Lower lobe of right lung (tissue), 2 donors: ENCODE measurements around the gene RUNDC3A. TPM values are rescaled to one million over a fixed set of nuclear protein-coding genes. Genes with fewer than 3 reads are reported as not detected.

Experiments
- ATAC-seq, 2 donors: fragments of 200-7000 bp; cut with Tn5 transposase; one replicate each; pipeline ENCODE4 v1.9.1; 2020 to 2022; ENCODE audit warnings: mild to moderate bottlenecking in 2 of 2, moderate library complexity in 2 of 2
- DNase-seq: peaks from one replicate; pipeline ENCODE4 v3.0.0-alpha.2; 2020
- H3K27ac ChIP-seq: fragments of 200-600 bp; one replicate; pipeline ENCODE4 v1.8.0; 2022
- H3K27me3 ChIP-seq: fragments of 200-600 bp; one replicate; pipeline ENCODE4 v1.8.0; 2022; ENCODE audit warnings: low read depth
- H3K36me3 ChIP-seq: fragments of 200-600 bp; one replicate; pipeline ENCODE4 v1.8.0; 2022; ENCODE audit warnings: mild to moderate bottlenecking
- H3K4me1 ChIP-seq: fragments of 200-600 bp; one replicate; pipeline ENCODE4 v1.8.0; 2022
- H3K4me3 ChIP-seq: fragments of 200-600 bp; one replicate; pipeline ENCODE4 v1.8.0; 2022; ENCODE audit warnings: mild to moderate bottlenecking
- H3K9me3 ChIP-seq: fragments of 200-600 bp; one replicate; pipeline ENCODE4 v1.8.0; 2022
- intact Hi-C: fragments of 100-400 bp; cut with DNase I; formaldehyde crosslinking; loops from one replicate; pipeline ENCODE4 v1.11.0; 2022
- total RNA-seq: library from RNA; stranded (reverse); fragmentation: NEBNext Ultra II Directional; extraction: Animal tissue kit (Norgen Biotek cat#: 25700); gene quantifications from one replicate; pipeline ENCODE4 v1.2.1, GENCODE V29; 2021
- TF ChIP-seq, protein P1 (sequence below): fragments of 200-600 bp; IDR thresholded peaks from one replicate; pipeline ENCODE4 v1.8.0; 2022; ENCODE audit warnings: antibody characterized with exemption, mild to moderate bottlenecking
- donor health status: DM: no; HTN: yes; CAD: no; lungs with severe emphysema.

The RUNDC3A gene
- total RNA-seq, 1 donor from 2014 or later: 0.38 TPM

DNA sequence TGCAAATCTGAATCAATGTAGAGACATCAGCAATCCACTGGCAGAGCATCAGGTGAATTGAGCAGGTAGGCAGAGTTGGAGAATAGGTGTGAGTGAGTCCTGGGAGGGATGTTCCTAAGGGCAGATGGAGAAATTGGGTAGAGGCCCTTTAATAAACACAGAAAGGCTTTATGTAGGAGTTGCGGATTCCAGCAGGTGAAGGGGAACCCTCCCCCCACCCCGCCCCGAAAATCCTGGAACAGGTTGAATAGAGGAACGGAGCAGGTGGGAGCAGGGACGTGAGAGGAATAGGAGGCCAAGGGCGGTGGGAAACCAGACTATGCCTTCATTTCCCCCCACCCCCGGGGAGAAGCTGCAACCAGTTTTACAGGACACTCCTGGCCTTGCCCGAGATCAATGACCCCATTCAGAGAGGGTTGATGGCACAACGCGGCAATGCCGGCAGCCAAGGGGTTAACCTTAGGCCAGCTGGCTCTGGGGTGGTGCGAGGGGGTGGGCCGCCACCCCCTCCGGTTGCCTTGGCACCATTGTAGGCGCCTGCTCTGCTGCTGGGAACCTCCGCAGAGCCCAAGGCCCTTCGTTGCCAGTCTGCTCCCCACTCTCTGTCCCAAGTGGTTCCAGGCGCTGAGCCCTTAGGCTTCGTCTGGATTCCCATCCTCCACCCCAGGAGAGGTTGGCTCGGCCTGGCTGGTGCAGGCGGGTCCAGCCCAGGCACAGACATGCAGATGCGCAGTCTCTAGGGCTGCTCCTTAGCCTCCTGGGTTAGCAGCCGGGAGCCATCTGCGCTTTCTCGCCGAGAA is 814 bp upstream of the RUNDC3A start:
- TF ChIP-seq, protein P1, sequence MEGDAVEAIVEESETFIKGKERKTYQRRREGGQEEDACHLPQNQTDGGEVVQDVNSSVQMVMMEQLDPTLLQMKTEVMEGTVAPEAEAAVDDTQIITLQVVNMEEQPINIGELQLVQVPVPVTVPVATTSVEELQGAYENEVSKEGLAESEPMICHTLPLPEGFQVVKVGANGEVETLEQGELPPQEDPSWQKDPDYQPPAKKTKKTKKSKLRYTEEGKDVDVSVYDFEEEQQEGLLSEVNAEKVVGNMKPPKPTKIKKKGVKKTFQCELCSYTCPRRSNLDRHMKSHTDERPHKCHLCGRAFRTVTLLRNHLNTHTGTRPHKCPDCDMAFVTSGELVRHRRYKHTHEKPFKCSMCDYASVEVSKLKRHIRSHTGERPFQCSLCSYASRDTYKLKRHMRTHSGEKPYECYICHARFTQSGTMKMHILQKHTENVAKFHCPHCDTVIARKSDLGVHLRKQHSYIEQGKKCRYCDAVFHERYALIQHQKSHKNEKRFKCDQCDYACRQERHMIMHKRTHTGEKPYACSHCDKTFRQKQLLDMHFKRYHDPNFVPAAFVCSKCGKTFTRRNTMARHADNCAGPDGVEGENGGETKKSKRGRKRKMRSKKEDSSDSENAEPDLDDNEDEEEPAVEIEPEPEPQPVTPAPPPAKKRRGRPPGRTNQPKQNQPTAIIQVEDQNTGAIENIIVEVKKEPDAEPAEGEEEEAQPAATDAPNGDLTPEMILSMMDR: no peak
- DNase-seq (no peak), ATAC-seq (peak; percentile 66 to 73)
- Histone ChIP-seq H3K27ac (no peak overlapping the region), H3K36me3 (no peaks in the 10 kb centered on the region), H3K4me1 (peaks cover 19% of the 10 kb centered on the region), H3K4me3 (peak overlapping the region; percentile 57), H3K27me3 (peaks cover 36% of the 10 kb centered on the region), H3K9me3 (no peaks in the 10 kb centered on the region)
- intact Hi-C loops: no loop called here

DNA sequence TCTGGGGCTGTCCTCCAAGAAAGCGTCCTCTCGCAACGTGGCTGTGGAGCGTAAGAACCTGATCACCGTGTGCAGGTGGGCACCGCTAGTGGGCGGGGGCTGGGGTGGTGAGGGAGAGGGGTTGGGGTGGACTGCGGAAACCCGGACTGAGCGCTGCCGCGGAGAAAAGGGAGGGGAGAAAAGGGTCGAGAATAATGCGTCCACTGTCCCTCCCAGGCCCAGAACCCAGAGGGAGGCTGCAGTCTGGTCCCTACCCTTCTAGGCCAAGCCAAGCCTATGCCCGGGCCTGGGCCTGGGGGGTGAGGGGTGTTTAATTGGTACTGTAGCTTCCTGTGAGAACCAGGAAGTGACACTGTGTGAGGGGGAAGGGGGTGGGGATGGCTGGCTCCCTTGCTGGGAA is 464 bp downstream of the RUNDC3A start:
- Histone ChIP-seq H3K27ac (no peak overlapping the region), H3K9me3 (no peaks in the 10 kb centered on the region), H3K27me3 (peaks cover 39% of the 10 kb centered on the region), H3K36me3 (no peaks in the 10 kb centered on the region), H3K4me1 (peaks cover 19% of the 10 kb centered on the region), H3K4me3 (peak overlapping the region; percentile 57)
- DNase-seq (no peak), ATAC-seq (peak; percentile 9 to 14)
- TF ChIP-seq, protein P1: no peak
- intact Hi-C loops: no loop called here

DNA sequence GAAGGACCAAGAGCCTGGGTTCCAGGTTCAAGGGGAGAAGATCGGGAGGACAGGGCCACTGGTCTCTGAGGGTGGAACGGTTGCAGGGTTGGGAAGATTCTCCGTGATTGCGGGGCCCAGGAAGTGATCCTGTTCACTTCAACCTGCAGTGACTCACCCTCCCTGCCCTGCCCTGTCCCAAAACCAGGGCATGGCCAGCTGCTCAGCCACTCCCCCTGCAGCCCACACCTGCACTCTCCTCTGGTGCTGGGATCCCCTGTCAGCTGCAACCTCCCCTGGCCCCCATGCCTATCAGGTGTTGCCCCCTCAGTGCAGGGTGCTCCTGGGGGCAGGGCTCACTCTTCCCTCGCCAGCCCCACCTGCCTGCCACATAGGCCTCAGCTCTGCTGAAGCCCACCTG is 1.1 kb downstream of the RUNDC3A start:
- TF ChIP-seq, protein P1: no peak
- Histone ChIP-seq H3K4me3 (no peak overlapping the region), H3K36me3 (no peaks in the 10 kb centered on the region), H3K4me1 (peaks cover 19% of the 10 kb centered on the region), H3K27me3 (peaks cover 40% of the 10 kb centered on the region), H3K27ac (no peak overlapping the region), H3K9me3 (no peaks in the 10 kb centered on the region)
- DNase-seq (no peak), ATAC-seq (no peak)
- intact Hi-C loops: no loop called here

DNA sequence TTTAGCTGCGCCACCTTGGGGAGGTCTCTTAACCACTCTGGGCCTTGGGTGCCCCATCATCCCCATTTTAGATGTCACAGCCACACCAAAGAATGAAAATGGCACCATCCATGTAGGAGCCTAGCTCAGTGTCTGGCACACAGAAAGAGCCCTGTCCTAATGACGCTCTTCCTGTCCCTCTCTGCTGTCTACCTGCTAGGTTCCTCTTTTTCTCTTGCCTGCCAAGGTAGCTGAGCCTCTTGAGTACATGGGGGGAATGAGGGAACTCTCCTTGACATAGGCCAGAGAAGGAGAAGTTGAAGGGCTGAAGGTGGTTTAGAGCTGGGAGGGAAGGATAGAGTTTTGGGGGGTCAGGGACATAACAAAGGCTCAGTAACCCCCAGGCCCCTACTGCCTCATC is 1.8 kb downstream of the RUNDC3A start:
- H3K36me3 ChIP-seq: no peaks in the 10 kb centered on the region
- intact Hi-C loops: no loop called here
- TF ChIP-seq, protein P1: no peak

DNA sequence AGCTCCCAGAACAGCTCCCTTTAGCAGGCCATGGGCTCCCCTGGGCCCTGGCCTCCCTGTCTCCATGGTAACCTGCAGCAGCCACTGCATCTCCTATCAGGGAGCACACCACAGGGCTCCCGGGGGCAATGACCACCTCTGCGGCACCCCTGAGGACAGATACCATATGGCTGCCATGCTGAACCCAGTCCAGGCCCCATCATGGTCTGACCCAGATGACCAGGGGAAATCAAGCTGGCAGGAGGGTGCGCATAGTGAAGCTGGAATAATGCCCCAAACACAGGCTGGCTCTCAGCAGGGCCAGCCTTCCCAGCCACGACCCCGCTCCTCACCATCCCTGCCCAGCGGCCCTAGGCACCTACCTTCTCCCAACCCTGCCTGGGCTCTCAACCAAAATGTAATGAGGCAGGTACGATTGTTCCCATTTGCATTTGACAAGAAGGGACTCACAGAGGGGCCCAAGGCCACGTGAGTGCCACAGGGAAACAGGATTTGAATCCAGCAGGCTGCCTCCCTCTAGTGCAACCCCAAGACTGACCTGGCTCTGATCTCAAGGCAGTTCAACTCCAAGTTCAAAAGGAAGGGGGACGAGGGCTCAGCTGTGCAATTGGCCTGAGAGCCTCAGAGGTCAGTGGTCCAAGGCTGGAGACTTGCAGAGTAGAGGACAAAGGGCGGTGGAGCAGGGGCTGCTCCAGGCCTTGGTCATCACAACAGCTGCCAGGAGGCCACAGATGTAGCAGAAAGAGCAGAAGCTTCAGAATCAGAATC is 2.4 kb downstream of the RUNDC3A start:
- H3K9me3 ChIP-seq: no peaks in the 10 kb centered on the region
- ATAC-seq (no peak), DNase-seq (no peak)
- peaks cover 25% of the 10 kb centered on the region for H3K4me1 ChIP-seq
- no peak overlapping the region for H3K4me3 ChIP-seq
- no peaks in the 10 kb centered on the region for H3K36me3 ChIP-seq
- TF ChIP-seq, protein P1: no peak
- no peak overlapping the region for H3K27ac ChIP-seq
- peaks cover 39% of the 10 kb centered on the region for H3K27me3 ChIP-seq
- intact Hi-C loops: no loop called here

More for the DNA sequence above, 1.8 kb downstream of the RUNDC3A start:
- no peak overlapping the region for H3K27ac ChIP-seq
- H3K9me3 ChIP-seq: no peaks in the 10 kb centered on the region
- peaks cover 40% of the 10 kb centered on the region for H3K27me3 ChIP-seq
- DNase-seq (no peak), ATAC-seq (no peak)
- H3K4me1 ChIP-seq: peaks cover 25% of the 10 kb centered on the region
- no peak overlapping the region for H3K4me3 ChIP-seq
